Hair follicular keratinocyte (primary cell): Measurements from ENCODE around the gene INHA. TPM values are rescaled to one million over a fixed set of nuclear protein-coding genes. Genes with fewer than 3 reads are reported as not detected.

Experiments used
- total RNA-seq: library from RNA; depleted of rRNA; stranded (reverse); fragments of >200 nt; gene quantifications from 2 replicates; pipeline ENCODE4 v1.2.3, GENCODE V29; 2015

INHA gene, protein sequence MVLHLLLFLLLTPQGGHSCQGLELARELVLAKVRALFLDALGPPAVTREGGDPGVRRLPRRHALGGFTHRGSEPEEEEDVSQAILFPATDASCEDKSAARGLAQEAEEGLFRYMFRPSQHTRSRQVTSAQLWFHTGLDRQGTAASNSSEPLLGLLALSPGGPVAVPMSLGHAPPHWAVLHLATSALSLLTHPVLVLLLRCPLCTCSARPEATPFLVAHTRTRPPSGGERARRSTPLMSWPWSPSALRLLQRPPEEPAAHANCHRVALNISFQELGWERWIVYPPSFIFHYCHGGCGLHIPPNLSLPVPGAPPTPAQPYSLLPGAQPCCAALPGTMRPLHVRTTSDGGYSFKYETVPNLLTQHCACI
- total RNA-seq = 0.19 TPM in 1 of 2 replicates, not detected in the other

DNA sequence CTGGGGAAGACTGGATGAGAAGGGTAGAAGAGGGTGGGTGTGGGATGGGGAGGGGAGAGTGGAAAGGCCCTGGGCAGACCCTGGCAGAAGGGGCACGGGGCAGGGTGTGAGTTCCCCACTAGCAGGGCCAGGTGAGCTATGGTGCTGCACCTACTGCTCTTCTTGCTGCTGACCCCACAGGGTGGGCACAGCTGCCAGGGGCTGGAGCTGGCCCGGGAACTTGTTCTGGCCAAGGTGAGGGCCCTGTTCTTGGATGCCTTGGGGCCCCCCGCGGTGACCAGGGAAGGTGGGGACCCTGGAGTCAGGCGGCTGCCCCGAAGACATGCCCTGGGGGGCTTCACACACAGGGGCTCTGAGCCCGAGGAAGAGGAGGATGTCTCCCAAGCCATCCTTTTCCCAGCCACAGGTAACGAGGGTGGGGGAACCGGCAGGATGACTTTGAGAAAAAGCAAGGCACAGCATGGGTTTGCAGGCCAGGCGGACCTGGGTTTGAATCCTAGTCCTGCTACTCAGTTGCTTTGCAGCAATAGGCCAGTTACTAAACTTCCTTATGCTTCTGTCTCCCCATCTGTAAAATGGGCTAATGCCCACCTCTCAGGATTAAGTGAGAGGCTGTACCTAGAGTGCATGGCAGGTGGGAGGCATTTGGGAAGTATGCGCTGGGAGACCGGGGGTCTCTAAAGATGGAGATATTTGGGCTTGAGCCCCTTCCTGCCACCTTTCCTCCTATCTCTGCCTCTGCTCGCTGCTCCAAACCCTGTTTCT, at the start of gene INHA:
Gene INHA, plus strand, starts transcription at position 74 of the 765 bp plus-strand sequence. Its CDS starts 65 bp downstream, at position 139.

DNA sequence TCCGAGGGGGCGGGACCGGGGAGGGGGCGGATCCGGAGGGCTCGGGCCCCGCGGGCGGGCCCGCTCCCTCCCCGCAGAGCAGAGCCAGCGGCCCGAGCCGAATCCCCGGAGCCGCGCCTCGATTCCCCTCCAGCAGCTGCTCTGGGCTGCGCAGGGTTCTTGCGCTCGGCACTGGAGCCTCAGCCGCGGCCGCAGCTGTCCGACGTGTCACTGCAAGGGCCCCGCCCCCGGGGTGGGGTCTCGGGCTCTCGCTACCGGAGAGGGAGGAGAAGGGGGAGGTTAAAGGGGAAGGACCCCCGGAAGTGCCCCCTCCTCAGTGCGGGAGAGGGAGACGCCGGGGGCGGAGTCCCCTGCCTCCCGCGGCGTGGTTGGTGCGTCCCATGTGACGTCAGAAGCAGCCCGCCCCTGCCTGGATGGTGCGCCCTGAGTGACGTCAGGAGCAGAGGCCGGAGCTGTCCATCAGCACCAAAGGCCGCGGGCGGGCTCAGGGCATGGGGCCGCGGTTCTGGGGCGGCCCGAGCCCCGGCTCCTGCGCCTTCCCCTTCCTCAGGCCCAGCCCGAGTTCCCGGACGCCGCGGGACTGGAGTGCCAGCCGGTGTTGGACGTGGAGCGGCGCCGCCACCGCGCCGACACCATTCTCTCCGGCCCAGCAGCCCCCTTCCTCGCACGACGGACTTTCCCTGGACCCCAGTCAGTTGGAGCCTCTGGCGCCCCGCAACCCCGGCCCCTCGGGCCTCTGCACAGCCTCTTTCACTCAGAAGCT, 28.3 kb upstream of the INHA start, which contains the start of the genes CHPF and TMEM198:
Gene CHPF, minus strand, starts transcription at position 214 of the 763 bp plus-strand sequence. CDS start 271 bp downstream, outside the sequence.
Gene TMEM198, plus strand, starts transcription at position 433 of the 763 bp plus-strand sequence. CDS start 700 bp downstream, outside the sequence.

DNA sequence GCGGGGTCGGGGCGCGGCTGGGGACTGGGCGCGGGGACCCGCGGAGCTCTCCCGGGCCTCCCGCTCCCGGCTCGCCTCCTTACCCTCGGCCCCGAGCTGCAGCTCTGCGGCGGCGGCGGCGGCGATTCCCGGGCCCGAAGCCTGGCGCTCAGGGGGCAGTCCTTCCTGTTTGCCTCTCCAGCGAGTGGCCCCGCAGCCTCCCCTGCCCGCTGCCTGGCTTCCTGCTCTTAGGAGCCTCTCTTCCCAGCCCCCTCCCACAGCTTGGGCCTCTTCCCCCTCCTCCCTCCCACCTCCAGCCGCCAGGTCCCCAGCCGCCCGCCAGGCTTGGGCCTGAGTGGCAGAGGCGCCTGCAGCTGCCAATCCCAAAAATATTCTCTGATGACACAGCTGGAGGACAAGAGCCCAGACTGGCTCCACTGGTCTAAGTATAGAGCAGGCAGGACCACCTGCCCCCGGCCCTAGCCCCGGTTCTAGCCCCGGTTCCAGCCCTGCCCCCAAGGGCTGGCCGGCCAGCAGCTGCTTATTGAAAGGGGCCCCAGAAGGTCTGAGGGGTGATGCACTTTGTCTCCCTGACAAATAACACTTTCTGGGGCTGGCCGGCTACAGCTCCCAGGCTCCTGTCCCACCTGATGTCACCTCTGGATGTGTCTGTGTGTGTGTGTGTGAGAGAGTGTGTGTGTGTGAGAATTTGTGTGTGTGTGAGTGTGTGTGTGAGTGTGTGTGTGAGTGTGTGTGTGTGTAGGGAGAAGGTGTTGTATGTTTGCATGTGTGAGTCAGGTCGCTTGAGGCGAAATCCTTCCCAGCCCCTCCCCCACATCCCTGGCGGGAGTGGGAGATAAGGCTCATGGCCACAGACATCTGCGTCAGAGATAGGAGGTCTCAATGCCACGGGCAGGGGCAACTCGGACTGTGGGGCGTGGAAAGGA, 536 bp upstream of the INHA start, which contains the start of gene OBSL1:
Gene OBSL1, minus strand, starts transcription at position 229 of the 926 bp plus-strand sequence. CDS start 307 bp downstream, outside the sequence.

DNA sequence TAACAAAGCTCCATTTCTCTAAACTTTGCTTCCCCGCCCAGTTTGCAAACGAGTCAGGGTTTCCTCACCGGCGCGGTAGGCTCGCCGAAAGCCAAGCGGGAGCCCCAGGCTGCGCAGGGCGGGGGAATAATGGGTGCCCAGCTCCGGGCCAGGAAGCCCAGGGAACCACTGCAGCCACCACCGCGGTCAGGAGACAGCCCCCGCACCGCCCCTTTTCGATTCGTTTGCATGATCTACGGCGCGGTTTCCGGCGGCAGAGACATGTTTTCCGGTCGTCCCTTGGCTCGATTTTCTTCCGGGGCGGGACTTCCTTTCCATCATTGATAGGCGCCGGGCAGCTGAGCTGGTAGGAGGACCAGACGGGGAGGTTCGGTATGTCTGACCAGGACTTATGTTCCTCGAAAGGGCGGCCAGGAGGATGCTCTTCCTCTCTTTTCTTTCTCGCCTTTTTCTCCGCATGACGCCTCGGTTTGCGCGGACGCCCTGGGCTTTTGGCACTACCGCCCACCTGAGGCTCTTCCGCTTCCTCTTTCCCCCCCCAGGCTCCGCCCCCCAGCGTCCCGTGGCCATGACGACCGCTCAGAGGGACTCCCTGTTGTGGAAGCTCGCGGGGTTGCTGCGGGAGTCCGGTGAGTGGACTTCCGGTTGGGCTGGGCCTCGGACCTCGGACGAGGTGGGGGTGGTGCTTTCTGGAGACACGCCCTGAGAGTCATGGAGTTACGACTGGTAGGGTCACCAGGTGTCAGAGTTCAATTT, 25.6 kb downstream of the INHA start, which contains the start of gene STK11IP:
Gene STK11IP, plus strand, starts transcription at position 306 of the 756 bp plus-strand sequence. Its CDS starts 263 bp downstream, at position 569.

Other genes with a start within 250 kb of the INHA start
- gene RESP18, start 239.6 kb upstream of the INHA start, total RNA-seq = not detected in 2 replicates
- 46.6 and 51.1 TPM in 2 replicates for gene DNPEP, start 184.4 kb upstream of the INHA start, total RNA-seq
- gene DES, start 153.9 kb upstream of the INHA start, total RNA-seq = not detected in 2 replicates
- gene SPEG, start 137.5 kb upstream of the INHA start, total RNA-seq = 13.8 and 30.5 TPM in 2 replicates
- gene GMPPA, start 73.4 kb upstream of the INHA start, total RNA-seq = 56.1 and 82.3 TPM in 2 replicates
- gene ASIC4, start 57.8 kb upstream of the INHA start, total RNA-seq = 0.16 TPM in 1 of 2 replicates, not detected in the other
- gene CHPF, start 28.5 kb upstream of the INHA start, total RNA-seq = 171 and 235 TPM in 2 replicates
- 0.47 and 1.7 TPM in 2 replicates for gene TMEM198, start 28.3 kb upstream of the INHA start, total RNA-seq
- gene OBSL1, start 771 bp upstream of the INHA start, total RNA-seq = 29.7 and 38.7 TPM in 2 replicates
- gene STK11IP, start 25.5 kb downstream of the INHA start, total RNA-seq = 14.8 and 18.6 TPM in 2 replicates
- gene SLC4A3, start 55.3 kb downstream of the INHA start, total RNA-seq = 11.7 and 13.7 TPM in 2 replicates